ENCODE results near the gene SCP2. TPM values are rescaled to one million over a fixed set of nuclear protein-coding genes. Genes with fewer than 3 reads are reported as not detected.

Gene SCP2
- total RNA-seq, 4 donors from 2014 or later: 92.4 to 125 (median 120) TPM

GRCh38 chr1:53087332-53088285, 160.5 kb downstream of the SCP2 start:
- WGBS, 2 donors (ENCODE audit: low coverage in 1 of 2): 71 to 100% methylated on average over 1 to 3 of the region's 27 CpGs
- TF ChIP-seq CTCF (IDR thresholded peaks at IDR 0.05) (no peak), POLR2A (IDR thresholded peaks at IDR 0.05) (no peak), POLR2AphosphoS5 (IDR thresholded peaks at IDR 0.05) (no peak), EP300 (IDR thresholded peaks at IDR 0.05) (no peak)
- ATAC-seq: no peak
- Histone ChIP-seq H3K36me3 (peaks cover 0 to 13% of the 10 kb centered on the region in 2 donors), H3K27me3 (no peaks in the 10 kb centered on the region), H3K4me1 (peaks cover 0 to 44% (median 3%) of the 10 kb centered on the region in 3 donors), H3K4me3 (no peak overlapping the region), H3K9me3 (no peaks in the 10 kb centered on the region), H3K27ac (peak overlapping the region in 3 of 4 donors; percentile 10 to 28 (median 19))

- H3K27me3 ChIP-seq: no peaks in the 10 kb centered on the region
- H3K4me3 ChIP-seq: no peak overlapping the region
- ATAC-seq: no peak
- peaks cover 0 to 44% (median 0%) of the 10 kb centered on the region in 3 donors for H3K4me1 ChIP-seq
- whole genome bisulfite sequencing, 2 donors (ENCODE audit: low coverage in 1 of 2): 80 to 85% methylated on average over 3 to 10 of the region's 19 CpGs
- no peak for TF ChIP-seq POLR2AphosphoS5 (IDR thresholded peaks at IDR 0.05)
- TF ChIP-seq POLR2A (IDR thresholded peaks at IDR 0.05): no peak
- TF ChIP-seq CTCF (IDR thresholded peaks at IDR 0.05): no peak
- no peak for TF ChIP-seq EP300 (IDR thresholded peaks at IDR 0.05)
- peaks cover 0 to 5% of the 10 kb centered on the region in 2 donors for H3K36me3 ChIP-seq
- no peaks in the 10 kb centered on the region for H3K9me3 ChIP-seq
- H3K27ac ChIP-seq: peak overlapping the region in 1 of 4 donors; percentile 28
These were observed 161.7 kb downstream of the SCP2 start for GRCh38 chr1:53088616-53089300.

GRCh38 chr1:53089478-53090226, 162.6 kb downstream of the SCP2 start:
- peaks cover 0 to 44% (median 0%) of the 10 kb centered on the region in 3 donors for H3K4me1 ChIP-seq
- TF ChIP-seq EP300 (IDR thresholded peaks at IDR 0.05): no peak
- no peak for TF ChIP-seq POLR2A (IDR thresholded peaks at IDR 0.05)
- no peak for TF ChIP-seq CTCF (IDR thresholded peaks at IDR 0.05)
- TF ChIP-seq POLR2AphosphoS5 (IDR thresholded peaks at IDR 0.05): no peak
- no peaks in the 10 kb centered on the region for H3K36me3 ChIP-seq
- H3K27me3 ChIP-seq: no peaks in the 10 kb centered on the region
- H3K4me3 ChIP-seq: peak overlapping the region in 1 of 2 donors; percentile 20
- no peaks in the 10 kb centered on the region for H3K9me3 ChIP-seq
- 60 to 93% methylated on average over 2 to 3 of the region's 11 CpGs for WGBS, 2 donors (ENCODE audit: low coverage in 1 of 2)
- peak overlapping the region in 1 of 4 donors; percentile 5 for H3K27ac ChIP-seq
- ATAC-seq: no peak

GRCh38 chr1:53090227-53091147, 163.4 kb downstream of the SCP2 start:
- no peaks in the 10 kb centered on the region for H3K27me3 ChIP-seq
- H3K4me1 ChIP-seq: peaks cover 0 to 42% (median 0%) of the 10 kb centered on the region in 3 donors
- peak overlapping the region in 1 of 2 donors; percentile 20 for H3K4me3 ChIP-seq
- peak overlapping the region in 1 of 4 donors; percentile 5 for H3K27ac ChIP-seq
- H3K9me3 ChIP-seq: no peaks in the 10 kb centered on the region
- H3K36me3 ChIP-seq: no peaks in the 10 kb centered on the region
- WGBS, 2 donors (ENCODE audit: low coverage in 1 of 2): 95% methylated on average over 4 of the region's 37 CpGs; no CpG with 5 or more reads in 1 of the 2 donors
- no peak for ATAC-seq
- TF ChIP-seq EP300 (IDR thresholded peaks at IDR 0.05): no peak
- TF ChIP-seq POLR2AphosphoS5 (IDR thresholded peaks at IDR 0.05): no peak
- TF ChIP-seq POLR2A (IDR thresholded peaks at IDR 0.05): no peak
- TF ChIP-seq CTCF (IDR thresholded peaks at IDR 0.05): no peak
